CD4-positive, alpha-beta T cell treated with Interleukin-4 for 4 hours (primary cell): ENCODE measurements around the gene DPF3.

Experiments used
- DNase-seq: peaks from one replicate; pipeline ENCODE4 v3.0.0-alpha.2; 2020

The DPF3 gene

GRCh38 chr14:72833174-72833573, 60.7 kb downstream of the DPF3 start:
- no peak for DNase-seq

GRCh38 chr14:72830786-72831594, 62.9 kb downstream of the DPF3 start:
- no peak for DNase-seq

GRCh38 chr14:72830356-72830755, 63.5 kb downstream of the DPF3 start:
- no peak for DNase-seq

GRCh38 chr14:72828604-72829003, 65.3 kb downstream of the DPF3 start:
- DNase-seq = no peak

GRCh38 chr14:72826039-72826438, 67.9 kb downstream of the DPF3 start:
- DNase-seq = no peak

GRCh38 chr14:72825486-72825885, 68.4 kb downstream of the DPF3 start:
- DNase-seq = no peak

GRCh38 chr14:72824051-72824450, 69.8 kb downstream of the DPF3 start:
- DNase-seq = no peak

GRCh38 chr14:72822946-72823611, 70.8 kb downstream of the DPF3 start:
- no peak for DNase-seq

- no peak for DNase-seq
Observed at GRCh38 chr14:72818998-72819397, 74.9 kb downstream of the DPF3 start.

- no peak for DNase-seq
Observed at GRCh38 chr14:72816287-72816686, 77.6 kb downstream of the DPF3 start.

GRCh38 chr14:72815430-72815829, 78.5 kb downstream of the DPF3 start:
- no peak for DNase-seq

- no peak for DNase-seq
Observed at GRCh38 chr14:72812292-72812851, 81.5 kb downstream of the DPF3 start.

- DNase-seq = peak; percentile 38
Observed at GRCh38 chr14:72810201-72810600, 83.7 kb downstream of the DPF3 start.

GRCh38 chr14:72809063-72809462, 84.8 kb downstream of the DPF3 start:
- DNase-seq = no peak

GRCh38 chr14:72808564-72808963, 85.3 kb downstream of the DPF3 start:
- DNase-seq = no peak

- DNase-seq = no peak
Observed at GRCh38 chr14:72802588-72802946, 91.3 kb downstream of the DPF3 start.

- DNase-seq = no peak
Observed at GRCh38 chr14:72801836-72802587, 91.9 kb downstream of the DPF3 start.

GRCh38 chr14:72801381-72801812, 92.5 kb downstream of the DPF3 start:
- DNase-seq = no peak

GRCh38 chr14:72800848-72801370, 93.0 kb downstream of the DPF3 start:
- no peak for DNase-seq

GRCh38 chr14:72800296-72800695, 93.6 kb downstream of the DPF3 start:
- DNase-seq = no peak

- no peak for DNase-seq
Observed at GRCh38 chr14:72796935-72797334, 97.0 kb downstream of the DPF3 start.

GRCh38 chr14:72793156-72793939, 100.6 kb downstream of the DPF3 start:
- DNase-seq = no peak
